HFF-Myc (cell line): ENCODE results near the gene KLF2.

Experiments
- DNase-seq: peaks from one replicate; pipeline ENCODE4 v3.0.0-alpha.2; 2011; ENCODE audit warnings: low read depth; ENCODE audit errors: extremely low read depth
- H3K4me3 ChIP-seq: replicated peaks from 2 replicates; pipeline ENCODE4 v1.5.1; 2011; ENCODE audit warnings: low read depth, mild to moderate bottlenecking, control low read depth, low read length
- TF ChIP-seq, protein P1 (sequence below): IDR thresholded peaks from 2 replicates; pipeline ENCODE4 v1.5.1; 2012; ENCODE audit warnings: mild to moderate bottlenecking, low read depth, low read length, control low read depth; ENCODE audit errors: missing control alignments

KLF2 gene

DNA sequence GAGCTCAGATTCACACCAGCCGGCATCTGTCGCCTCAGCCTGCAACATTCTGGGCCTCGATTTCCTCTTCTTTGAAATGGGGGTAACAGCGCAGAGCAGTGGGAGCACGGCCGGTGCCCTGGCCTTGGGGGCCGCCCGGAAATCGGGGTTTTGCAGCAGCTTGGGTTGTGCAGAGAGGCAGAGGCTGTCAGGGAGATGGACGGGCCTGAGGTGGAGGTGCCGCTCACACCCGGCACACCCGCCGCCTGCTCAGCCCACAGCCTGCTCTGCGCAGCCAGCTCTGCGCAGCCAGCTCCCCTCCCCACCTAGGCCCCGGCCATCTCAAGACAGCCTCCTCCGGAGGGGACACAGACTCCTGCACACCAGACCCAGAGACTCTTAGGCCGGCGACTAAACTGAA, 10.6 kb downstream of the KLF2 start:
- no peak for DNase-seq
- no peak overlapping the region for H3K4me3 ChIP-seq
- TF ChIP-seq, protein P1, sequence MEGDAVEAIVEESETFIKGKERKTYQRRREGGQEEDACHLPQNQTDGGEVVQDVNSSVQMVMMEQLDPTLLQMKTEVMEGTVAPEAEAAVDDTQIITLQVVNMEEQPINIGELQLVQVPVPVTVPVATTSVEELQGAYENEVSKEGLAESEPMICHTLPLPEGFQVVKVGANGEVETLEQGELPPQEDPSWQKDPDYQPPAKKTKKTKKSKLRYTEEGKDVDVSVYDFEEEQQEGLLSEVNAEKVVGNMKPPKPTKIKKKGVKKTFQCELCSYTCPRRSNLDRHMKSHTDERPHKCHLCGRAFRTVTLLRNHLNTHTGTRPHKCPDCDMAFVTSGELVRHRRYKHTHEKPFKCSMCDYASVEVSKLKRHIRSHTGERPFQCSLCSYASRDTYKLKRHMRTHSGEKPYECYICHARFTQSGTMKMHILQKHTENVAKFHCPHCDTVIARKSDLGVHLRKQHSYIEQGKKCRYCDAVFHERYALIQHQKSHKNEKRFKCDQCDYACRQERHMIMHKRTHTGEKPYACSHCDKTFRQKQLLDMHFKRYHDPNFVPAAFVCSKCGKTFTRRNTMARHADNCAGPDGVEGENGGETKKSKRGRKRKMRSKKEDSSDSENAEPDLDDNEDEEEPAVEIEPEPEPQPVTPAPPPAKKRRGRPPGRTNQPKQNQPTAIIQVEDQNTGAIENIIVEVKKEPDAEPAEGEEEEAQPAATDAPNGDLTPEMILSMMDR = no peak

DNA sequence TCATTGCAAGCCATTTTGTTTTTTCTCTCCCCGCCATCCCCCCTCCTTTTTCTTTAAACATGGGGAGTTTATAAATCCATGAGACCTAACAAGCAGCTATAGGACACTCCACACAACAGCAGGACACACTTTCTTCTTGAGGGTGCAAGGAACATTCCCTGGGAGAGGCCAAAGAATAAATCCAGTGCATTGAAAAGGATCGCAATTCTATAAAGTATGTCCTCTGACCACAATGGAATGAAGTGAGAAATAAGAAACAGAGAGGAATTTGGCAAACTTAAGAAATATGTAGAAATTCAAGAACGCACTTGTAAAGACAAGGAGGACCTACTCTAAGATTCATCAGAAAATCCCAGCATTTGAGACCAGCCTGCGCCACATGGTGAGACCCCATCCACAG, 11.9 kb downstream of the KLF2 start:
- no peak for DNase-seq
- H3K4me3 ChIP-seq = no peak overlapping the region
- TF ChIP-seq, protein P1 = no peak

DNA sequence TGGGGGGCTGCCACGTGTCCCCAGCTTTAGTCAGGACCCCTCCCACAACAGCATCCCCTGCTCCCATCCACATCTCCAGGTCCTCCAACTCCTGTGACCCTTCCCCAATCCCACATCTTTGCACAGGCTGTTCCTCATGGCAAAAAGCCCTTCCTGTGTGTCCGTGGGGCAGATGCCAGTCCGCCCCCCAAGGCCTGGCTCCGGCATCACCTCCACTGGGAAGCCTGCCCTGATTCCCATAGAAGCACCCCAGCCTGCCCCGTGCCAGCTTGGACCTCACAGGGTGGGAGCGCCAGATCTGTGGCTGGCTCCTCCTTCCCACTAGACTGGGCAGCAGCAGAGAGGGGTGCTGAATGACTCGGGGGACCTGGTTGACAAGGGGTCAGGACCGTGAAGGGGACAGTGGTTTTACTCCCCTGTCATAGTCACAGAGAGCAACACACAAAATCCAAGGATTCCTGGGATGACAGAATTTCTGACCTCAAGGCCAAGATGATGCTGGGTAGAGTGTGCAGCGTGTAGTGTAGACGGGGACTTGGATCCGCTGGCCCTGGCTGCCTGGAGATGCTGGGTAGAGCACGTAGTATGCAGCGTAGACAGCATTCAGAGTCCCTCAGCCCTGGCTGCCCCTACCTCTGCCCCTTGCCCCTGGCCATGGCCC, 13.3 kb downstream of the KLF2 start:
- no peak for DNase-seq

DNA sequence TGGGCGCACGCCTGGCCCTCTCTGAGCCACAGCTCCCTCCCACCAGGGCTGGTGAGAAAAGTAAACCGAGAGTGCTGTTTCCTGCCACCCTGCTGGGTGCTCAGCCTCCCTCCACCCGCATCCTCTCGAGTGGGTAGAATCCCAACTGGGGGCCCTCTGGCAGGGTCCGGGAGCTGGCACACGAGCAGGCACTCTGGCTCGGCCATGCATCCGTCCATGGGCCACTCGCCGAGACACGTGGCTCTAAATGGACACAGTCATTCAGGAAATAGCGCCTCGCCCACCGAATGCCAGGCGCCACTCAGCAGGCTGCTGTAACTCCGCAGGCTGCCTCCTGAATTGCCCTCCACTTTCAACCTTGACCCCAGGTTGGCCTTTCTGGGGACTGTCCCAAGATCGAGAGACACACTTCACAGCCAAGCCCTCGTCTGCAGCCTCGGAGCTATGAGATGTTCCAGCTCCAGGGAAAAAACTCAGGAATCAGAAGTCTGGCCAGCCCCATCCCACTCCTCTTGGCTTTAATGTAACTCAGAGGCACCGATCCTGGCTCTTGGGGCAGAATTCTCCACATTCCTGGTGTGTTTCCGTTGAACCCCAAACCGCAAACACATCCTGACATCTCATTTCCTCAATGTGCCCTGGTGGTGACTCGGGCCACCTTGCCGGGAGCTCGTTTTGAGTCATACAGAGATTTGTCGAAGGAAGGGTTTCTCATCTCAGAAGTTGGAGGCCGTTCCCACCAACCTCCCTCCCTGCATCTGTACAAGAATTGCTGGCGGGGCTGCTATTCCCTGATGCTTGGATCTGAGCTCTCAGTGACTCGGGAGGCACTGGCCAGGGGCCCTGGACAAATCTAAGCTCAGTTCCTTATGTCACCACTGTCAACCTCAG, 14.1 kb downstream of the KLF2 start:
- TF ChIP-seq, protein P1 = no peak
- no peak overlapping the region for H3K4me3 ChIP-seq
- DNase-seq = peak; percentile 85

More for the DNA sequence above, 13.3 kb downstream of the KLF2 start:
- no peak overlapping the region for H3K4me3 ChIP-seq
- TF ChIP-seq, protein P1 = no peak

DNA sequence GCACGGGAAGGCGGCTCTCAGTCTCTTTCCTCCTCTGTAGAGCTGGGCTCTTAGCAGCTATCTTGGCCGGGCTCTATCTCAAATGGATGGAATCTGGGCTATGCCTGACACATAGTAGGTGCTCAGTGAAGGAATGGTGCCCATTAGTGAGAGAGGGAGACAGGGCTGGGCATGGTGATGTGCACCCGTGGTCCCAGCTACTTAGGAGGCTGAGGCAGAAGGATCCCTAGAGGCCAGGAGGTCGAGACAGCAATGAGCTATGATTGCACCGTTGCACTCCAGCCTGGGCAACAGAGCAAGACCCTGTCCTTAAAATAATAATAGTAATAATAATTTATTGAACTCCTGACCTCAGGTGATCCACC, 14.7 kb downstream of the KLF2 start:
- TF ChIP-seq, protein P1 = no peak
- no peak overlapping the region for H3K4me3 ChIP-seq
- no peak for DNase-seq

DNA sequence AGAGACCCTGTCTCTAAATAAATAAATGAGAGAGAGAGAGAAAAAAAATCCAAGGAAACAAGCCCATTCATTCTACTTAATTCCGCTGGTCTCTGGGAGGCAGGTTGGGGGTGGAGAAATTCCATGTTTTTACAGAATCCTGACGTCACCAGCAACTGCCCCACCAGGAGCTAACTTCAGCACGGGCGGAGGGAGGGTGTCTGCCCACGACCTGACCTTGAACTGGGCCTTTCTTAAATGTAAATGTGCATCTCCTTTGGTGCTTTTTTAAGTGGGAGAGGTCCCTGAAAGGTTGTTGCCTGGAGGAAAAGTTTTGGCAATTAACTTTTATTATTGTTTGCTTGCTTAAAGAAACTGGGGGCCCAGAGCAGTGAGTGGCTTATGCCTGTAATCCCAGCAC, 15.5 kb downstream of the KLF2 start:
- DNase-seq = no peak
- TF ChIP-seq, protein P1 = no peak
- H3K4me3 ChIP-seq = no peak overlapping the region
